GM23248 (cell line): ENCODE measurements around the gene MEP1A. TPM values are rescaled to one million over a fixed set of nuclear protein-coding genes. Genes with fewer than 3 reads are reported as not detected.
"Not testable (repeated sequence)": the region's sequence is repeated elsewhere in the genome, so short reads cannot be mapped to it uniquely, and the experiment has no call there.

Source experiments
- DNase-seq: peaks from one replicate; pipeline ENCODE4 v3.0.0-alpha.2; 2015
- H2AFZ ChIP-seq: fragments of 200-600 bp; sonication (generic); 2 replicates; pipeline ENCODE4 v1.6.1; 2016; ENCODE audit warnings: antibody characterized with exemption
- H3F3A ChIP-seq: fragments of 200-600 bp; sonication (generic); 2 replicates; pipeline ENCODE4 v1.6.1; 2016; ENCODE audit warnings: mild to moderate bottlenecking, antibody characterized with exemption, mixed run types; ENCODE audit not compliant: insufficient read depth
- H3K27ac ChIP-seq: fragments of 200-600 bp; sonication (generic); 2 replicates; pipeline ENCODE4 v1.5.1; 2016; ENCODE audit warnings: mild to moderate bottlenecking
- H3K27me3 ChIP-seq: fragments of 200-600 bp; sonication (generic); replicated peaks from 2 replicates; pipeline ENCODE4 v1.6.1; 2016; ENCODE audit warnings: mild to moderate bottlenecking; ENCODE audit not compliant: insufficient read depth
- H3K36me3 ChIP-seq: fragments of 200-600 bp; sonication (generic); 2 replicates; pipeline ENCODE4 v1.6.1; 2016; ENCODE audit warnings: low read depth, mild to moderate bottlenecking
- H3K4me1 ChIP-seq: fragments of 200-600 bp; sonication (generic); 2 replicates; pipeline ENCODE4 v1.6.1; 2016; ENCODE audit warnings: mild to moderate bottlenecking; ENCODE audit not compliant: insufficient read depth
- H3K4me2 ChIP-seq: fragments of 200-600 bp; sonication (generic); one replicate; pipeline ENCODE4 v1.6.1; 2016; ENCODE audit warnings: mild to moderate bottlenecking; ENCODE audit not compliant: unreplicated experiment
- H3K4me3 ChIP-seq: fragments of 200-600 bp; sonication (generic); 2 replicates; pipeline ENCODE4 v1.5.1; 2016; ENCODE audit warnings: mild to moderate bottlenecking
- H3K79me2 ChIP-seq: fragments of 200-600 bp; sonication (generic); 2 replicates; pipeline ENCODE4 v1.6.1; 2016; ENCODE audit warnings: mild to moderate bottlenecking; ENCODE audit not compliant: insufficient read depth
- H3K9ac ChIP-seq: fragments of 200-600 bp; sonication (generic); 2 replicates; pipeline ENCODE4 v1.6.1; 2016; ENCODE audit warnings: mild to moderate bottlenecking
- H3K9me2 ChIP-seq: fragments of 200-600 bp; sonication (generic); 2 replicates; pipeline ENCODE4 v1.6.1; 2016; ENCODE audit warnings: mixed run types, mild to moderate bottlenecking, moderate library complexity; ENCODE audit not compliant: insufficient read depth
- H3K9me3 ChIP-seq: fragments of 200-600 bp; sonication (generic); one replicate; pipeline ENCODE4 v1.6.1; 2017; ENCODE audit warnings: low read depth
- H4K20me1 ChIP-seq: fragments of 200-600 bp; sonication (generic); 2 replicates; pipeline ENCODE4 v1.6.0; 2016; ENCODE audit not compliant: insufficient read depth
- EZH2 ChIP-seq: fragments of 200-600 bp; sonication (generic); IDR thresholded peaks from 2 replicates; pipeline ENCODE4 v1.6.1; 2018; ENCODE audit warnings: antibody characterized with exemption, mild to moderate bottlenecking; ENCODE audit not compliant: insufficient read depth, poor library complexity, severe bottlenecking
- EZH2phosphoT487 ChIP-seq: fragments of 200-600 bp; sonication (generic); IDR thresholded peaks from 2 replicates; pipeline ENCODE4 v1.6.1; 2018; ENCODE audit warnings: antibody characterized with exemption, moderate library complexity, mild to moderate bottlenecking, low read depth; ENCODE audit not compliant: insufficient read depth
- WGBS, 2 experiments: methylation state at CpG; one replicate each; pipeline ENCODE4 v1.1.6; 2015 to 2017; ENCODE audit warnings: low lambda C conversion rate in 2 of 2, low coverage in 1 of 2; ENCODE audit errors: missing lambda C conversion rate in 2 of 2; 5-methylcytosine and 5-hydroxymethylcytosine counted together
- in situ Hi-C: fragments of 300-500 bp; cut with MboI; formaldehyde crosslinking; loops from 2 replicates; pipeline ENCODE4 v1.15.0; 2020
- polyA plus RNA-seq: library from polyadenylated mRNA; unstranded; fragments of >200 nt; fragmentation: Nextera tagmentation; extraction: Ambion mirVana; gene quantifications from 2 replicates; pipeline ENCODE4 v1.2.1, GENCODE V29; 2016
- total RNA-seq: library from RNA; depleted of rRNA; stranded (reverse); fragments of >200 nt; shearing (Covaris generic); gene quantifications from 2 replicates; pipeline ENCODE4 v1.2.3, GENCODE V29; 2014; rRNA removed

MEP1A gene, protein sequence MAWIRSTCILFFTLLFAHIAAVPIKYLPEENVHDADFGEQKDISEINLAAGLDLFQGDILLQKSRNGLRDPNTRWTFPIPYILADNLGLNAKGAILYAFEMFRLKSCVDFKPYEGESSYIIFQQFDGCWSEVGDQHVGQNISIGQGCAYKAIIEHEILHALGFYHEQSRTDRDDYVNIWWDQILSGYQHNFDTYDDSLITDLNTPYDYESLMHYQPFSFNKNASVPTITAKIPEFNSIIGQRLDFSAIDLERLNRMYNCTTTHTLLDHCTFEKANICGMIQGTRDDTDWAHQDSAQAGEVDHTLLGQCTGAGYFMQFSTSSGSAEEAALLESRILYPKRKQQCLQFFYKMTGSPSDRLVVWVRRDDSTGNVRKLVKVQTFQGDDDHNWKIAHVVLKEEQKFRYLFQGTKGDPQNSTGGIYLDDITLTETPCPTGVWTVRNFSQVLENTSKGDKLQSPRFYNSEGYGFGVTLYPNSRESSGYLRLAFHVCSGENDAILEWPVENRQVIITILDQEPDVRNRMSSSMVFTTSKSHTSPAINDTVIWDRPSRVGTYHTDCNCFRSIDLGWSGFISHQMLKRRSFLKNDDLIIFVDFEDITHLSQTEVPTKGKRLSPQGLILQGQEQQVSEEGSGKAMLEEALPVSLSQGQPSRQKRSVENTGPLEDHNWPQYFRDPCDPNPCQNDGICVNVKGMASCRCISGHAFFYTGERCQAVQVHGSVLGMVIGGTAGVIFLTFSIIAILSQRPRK
- not detected in 2 replicates for total RNA-seq
- not detected in 2 replicates for polyA plus RNA-seq

GRCh38 chr6:46793138-46793537 is at the start of gene MEP1A:
Gene MEP1A (plus strand): TSS chr6:46793389. CDS start chr6:46793399, 10 bp downstream.
- no peak within 1 kb of the TSS for H3K4me3 ChIP-seq
- in situ Hi-C loops: loop anchor here (25.0 kb wide), 1 partner anchor 381 kb away; no protein-coding TSS in a partner anchor
- TF ChIP-seq EZH2: no peak
- no peak for TF ChIP-seq EZH2phosphoT487
- no peak within 1 kb of the TSS for H3K27ac ChIP-seq
- no peaks in the 10 kb centered on the region for H3K27me3 ChIP-seq
- no peaks in the 10 kb centered on the region for H3K9me2 ChIP-seq
- 60 to 68% methylated on average over 8 of the region's 8 CpGs for WGBS, 2 experiments
- no peak within 1 kb of the TSS for H2AFZ ChIP-seq
- no peaks in the 10 kb centered on the region for H3K79me2 ChIP-seq
- DNase-seq: no peak
- no peaks in the 10 kb centered on the region for H3F3A ChIP-seq
- H3K9me3 ChIP-seq: no peaks in the 10 kb centered on the region
- no peak within 1 kb of the TSS for H3K4me2 ChIP-seq
- no peaks in the 10 kb centered on the region for H3K36me3 ChIP-seq
- H3K9ac ChIP-seq: no peak within 1 kb of the TSS
- H3K4me1 ChIP-seq: no peaks in the 10 kb centered on the region
- H4K20me1 ChIP-seq: no peaks in the 10 kb centered on the region

DNA sequence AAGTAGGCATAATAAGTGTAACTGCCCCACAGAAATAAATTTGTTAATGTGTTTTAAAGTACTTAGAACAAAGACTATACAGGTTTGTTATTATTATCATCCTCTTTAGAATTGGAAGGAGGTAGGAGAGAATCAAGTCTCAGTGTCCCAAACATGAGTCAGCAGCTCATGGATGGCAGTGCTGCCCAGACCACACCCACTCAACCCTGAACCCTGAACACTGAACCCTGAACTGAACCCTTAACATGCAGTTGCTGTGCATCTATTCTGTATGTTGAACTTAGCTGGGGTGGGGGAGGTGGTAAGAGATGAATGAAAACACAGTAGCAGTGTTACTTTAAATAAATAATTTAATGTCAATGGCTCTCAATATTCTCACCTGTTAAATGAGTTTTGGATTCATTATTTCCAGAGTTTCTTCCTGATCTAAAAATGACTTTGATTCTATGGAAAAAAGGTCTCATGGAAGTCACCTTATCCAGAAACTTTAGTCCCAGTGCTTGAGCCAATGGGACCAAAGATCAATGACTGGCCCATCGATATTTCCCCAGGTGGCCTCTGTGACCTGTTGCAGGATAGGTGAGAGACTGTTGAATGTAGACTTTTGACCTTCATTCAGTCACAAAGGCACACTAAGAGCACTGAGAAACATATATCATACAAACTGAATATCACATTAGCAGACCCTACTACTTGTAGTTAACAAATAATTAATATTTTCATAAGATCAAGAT is 49.6 kb upstream of the MEP1A start:
- no peak for DNase-seq
- Histone ChIP-seq H3K9ac (no peak overlapping the region), H3K27me3 (no peaks in the 10 kb centered on the region), H3K9me2 (no peaks in the 10 kb centered on the region), H3K4me3 (no peak overlapping the region), H3K27ac (no peak overlapping the region), H3K4me1 (no peaks in the 10 kb centered on the region), H4K20me1 (no peaks in the 10 kb centered on the region), H3F3A (no peaks in the 10 kb centered on the region), H3K4me2 (no peak overlapping the region), H3K79me2 (no peaks in the 10 kb centered on the region), H3K9me3 (no peaks in the 10 kb centered on the region), H2AFZ (no peak overlapping the region), H3K36me3 (no peaks in the 10 kb centered on the region)
- in situ Hi-C loops: no loop called here
- WGBS, 2 experiments: 48 to 63% methylated on average over 1 of the region's 1 CpG
- no peak for TF ChIP-seq EZH2

- H3K4me1 ChIP-seq, H3K9ac ChIP-seq, H3K27ac ChIP-seq, in situ Hi-C loops, H3K4me3 ChIP-seq, H3K36me3 ChIP-seq, H3K4me2 ChIP-seq, H3K27me3 ChIP-seq, H3K9me2 ChIP-seq, H2AFZ ChIP-seq, DNase-seq, H3F3A ChIP-seq, H3K79me2 ChIP-seq, H4K20me1 ChIP-seq, H3K9me3 ChIP-seq: not testable (repeated sequence)
- 53 to 56% methylated on average over 3 of the region's 3 CpGs for WGBS, 2 experiments
Measured at GRCh38 chr6:46744159-46744725, 48.9 kb upstream of the MEP1A start.

DNA sequence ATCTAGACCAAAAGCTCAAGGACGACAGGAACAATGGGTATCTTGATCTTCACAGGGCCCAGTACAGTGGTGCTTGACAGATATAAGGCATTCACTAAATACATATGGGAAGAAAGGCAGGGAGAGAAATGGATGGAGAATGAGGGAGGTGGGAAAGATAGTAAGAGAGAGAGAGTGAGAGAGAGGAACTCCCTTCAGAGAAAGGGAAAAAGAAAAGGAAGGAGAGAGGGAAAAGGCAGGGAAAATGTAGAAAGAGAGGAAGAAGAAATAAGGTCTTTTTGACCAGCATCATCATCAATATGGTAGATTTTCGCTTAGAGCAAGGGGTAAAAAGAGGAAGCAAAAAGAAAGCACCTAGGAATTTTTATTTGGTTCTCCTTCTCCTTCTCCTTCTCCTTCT is 47.2 kb upstream of the MEP1A start:
- H2AFZ ChIP-seq: no peak overlapping the region
- no peaks in the 10 kb centered on the region for H3K27me3 ChIP-seq
- H3K4me3 ChIP-seq: no peak overlapping the region
- in situ Hi-C loops: no loop called here
- DNase-seq: no peak
- no peak overlapping the region for H3K27ac ChIP-seq
- H3K4me1 ChIP-seq: no peaks in the 10 kb centered on the region
- TF ChIP-seq EZH2phosphoT487 (no peak), EZH2 (no peak)
- 19 to 22% methylated on average over 2 of the region's 2 CpGs for WGBS, 2 experiments
- H3K36me3 ChIP-seq: no peaks in the 10 kb centered on the region
- H3K4me2 ChIP-seq: no peak overlapping the region
- H3K79me2 ChIP-seq: no peaks in the 10 kb centered on the region
- H4K20me1 ChIP-seq: no peaks in the 10 kb centered on the region
- H3K9ac ChIP-seq: no peak overlapping the region
- H3K9me3 ChIP-seq: no peaks in the 10 kb centered on the region
- H3K9me2 ChIP-seq: no peaks in the 10 kb centered on the region
- H3F3A ChIP-seq: no peaks in the 10 kb centered on the region
